ENCODE data around the gene ATF5.
"Not testable (repeated sequence)": the region's sequence is repeated elsewhere in the genome, so short reads cannot be mapped to it uniquely, and the experiment has no call there.

Gene ATF5

GRCh38 chr19:49950956-49951526, 22.0 kb downstream of the ATF5 start:
- no peak for DNase-seq

- DNase-seq = no peak
Measured at GRCh38 chr19:49951806-49952478, 22.9 kb downstream of the ATF5 start.

GRCh38 chr19:49952479-49952836, 23.5 kb downstream of the ATF5 start:
- DNase-seq = no peak

GRCh38 chr19:49952906-49953305, 23.9 kb downstream of the ATF5 start:
- DNase-seq = no peak

- DNase-seq = no peak
Measured at GRCh38 chr19:49953416-49953815, 24.4 kb downstream of the ATF5 start.

GRCh38 chr19:49954092-49954829, 25.3 kb downstream of the ATF5 start:
- DNase-seq = no peak

- no peak for DNase-seq
Measured at GRCh38 chr19:49954933-49955332, 25.9 kb downstream of the ATF5 start.

GRCh38 chr19:49956115-49956495, 27.1 kb downstream of the ATF5 start:
- DNase-seq = no peak

- DNase-seq = no peak
Measured at GRCh38 chr19:49957262-49957915, 28.4 kb downstream of the ATF5 start.

- not testable (repeated sequence) for DNase-seq
Measured at GRCh38 chr19:49958144-49958543, 29.1 kb downstream of the ATF5 start.

GRCh38 chr19:49958596-49958995, 29.6 kb downstream of the ATF5 start:
- DNase-seq = not testable (repeated sequence)

- not testable (repeated sequence) for DNase-seq
Measured at GRCh38 chr19:49959892-49960291, 30.9 kb downstream of the ATF5 start.

GRCh38 chr19:49960980-49961379, 32.0 kb downstream of the ATF5 start, which contains the start of gene SIGLEC11:
SIGLEC11 (minus strand) TSS chr19:49961172; CDS start chr19:49961081, 91 bp downstream.
- not testable (repeated sequence) for DNase-seq

GRCh38 chr19:49968279-49968922, 39.4 kb downstream of the ATF5 start:
- no peak for DNase-seq

GRCh38 chr19:49969355-49969754, 40.4 kb downstream of the ATF5 start:
- not testable (repeated sequence) for DNase-seq

- DNase-seq = no peak
Measured at GRCh38 chr19:49971991-49972411, 43.0 kb downstream of the ATF5 start.

GRCh38 chr19:49972841-49973240, 43.8 kb downstream of the ATF5 start:
- no peak for DNase-seq

- DNase-seq = no peak
Measured at GRCh38 chr19:49973987-49974386, 45.0 kb downstream of the ATF5 start.

GRCh38 chr19:49975051-49975450, 46.0 kb downstream of the ATF5 start:
- DNase-seq = no peak

GRCh38 chr19:49976496-49976895, 47.5 kb downstream of the ATF5 start:
- no peak for DNase-seq

GRCh38 chr19:49977076-49977475, 48.1 kb downstream of the ATF5 start:
- no peak for DNase-seq

GRCh38 chr19:49977881-49978280, 48.9 kb downstream of the ATF5 start:
- DNase-seq = no peak

GRCh38 chr19:49978324-49978723, 49.3 kb downstream of the ATF5 start:
- DNase-seq = no peak

Data from activated CD4-positive, alpha-beta T cell treated with anti-CD3 and anti-CD28 coated beads for 48 hours (primary cell).